HG02885 (cell line): ENCODE data around the gene NKAP.

Experiments
- ATAC-seq: cut with Tn5 transposase; IDR thresholded peaks from one replicate; pipeline ENCODE4 v1.9.1; 2021; ENCODE audit warnings: mild to moderate bottlenecking; ENCODE audit not compliant: unreplicated experiment, poor library complexity

Gene NKAP

DNA sequence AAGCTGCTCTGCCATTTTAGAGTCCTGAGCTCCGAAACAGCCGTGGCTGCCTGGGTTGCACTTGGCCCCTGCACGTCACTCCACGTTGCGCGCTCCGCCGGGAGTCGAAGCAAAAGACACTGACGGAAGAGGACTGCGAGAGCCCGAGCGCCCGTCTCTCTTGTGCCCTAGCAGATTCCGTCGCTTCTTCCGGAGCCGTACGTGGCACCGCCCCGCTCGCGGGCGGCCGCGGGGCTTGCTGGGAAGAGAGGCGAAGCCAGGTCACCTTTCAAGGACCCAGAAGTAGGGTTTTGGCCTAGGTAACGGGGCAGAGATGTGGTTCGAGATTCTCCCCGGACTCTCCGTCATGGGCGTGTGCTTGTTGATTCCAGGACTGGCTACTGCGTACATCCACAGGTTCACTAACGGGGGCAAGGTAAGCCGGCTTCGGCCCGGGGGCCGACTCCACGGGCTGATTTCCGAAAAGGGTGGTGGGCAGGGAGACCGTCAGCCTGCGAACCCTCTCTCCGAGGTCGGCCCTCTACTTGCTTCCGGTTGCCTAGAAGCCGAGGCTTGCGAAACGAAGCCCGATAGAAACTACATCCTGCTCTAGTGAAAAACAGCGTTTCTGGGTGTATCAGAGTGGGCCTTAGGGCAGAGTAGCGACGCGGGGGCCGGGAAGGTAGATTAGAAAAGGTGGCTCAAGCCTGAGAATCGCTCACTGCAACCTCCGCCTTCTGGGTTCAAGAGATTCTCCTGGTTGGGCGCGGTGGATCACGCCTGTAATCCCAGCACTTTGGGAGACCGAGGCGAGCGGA lies 71.8 kb downstream of the NKAP start, which contains the start of the genes NDUFA1 and RNF113A:
NDUFA1 (plus strand) TSS at position 234 of the 797 bp plus-strand sequence; CDS start at position 314, 80 bp downstream.
RNF113A (minus strand) TSS at position 135 of the 797 bp plus-strand sequence; CDS start at position 15, 120 bp downstream.
- peak; percentile 92 for ATAC-seq

DNA sequence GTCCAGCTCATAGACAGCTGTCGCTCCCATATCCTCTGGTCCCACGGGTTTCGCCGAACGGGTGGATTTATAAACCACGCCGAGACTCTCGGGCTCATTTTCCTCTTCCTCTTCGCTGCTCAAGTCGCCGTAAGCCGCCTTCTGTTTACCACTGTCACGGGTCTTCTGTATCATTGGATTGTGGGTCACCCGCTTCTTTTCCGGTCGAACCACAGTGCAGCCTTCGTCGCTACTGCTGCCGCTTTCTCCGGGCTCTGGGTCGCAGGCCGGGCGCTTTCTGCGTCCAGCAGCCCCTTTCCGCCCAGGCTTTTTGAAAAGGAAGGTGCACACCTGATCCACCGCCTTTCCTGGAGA lies 72.3 kb downstream of the NKAP start:
- ATAC-seq: peak; percentile 37
